A549 (cell line): ENCODE data around the gene CFAP92.

ENCODE experiments used
- CHD2 ChIP-seq: fragments of 150-350 bp; IDR thresholded peaks from 2 replicates; pipeline ENCODE4 v1.6.1; 2014; ENCODE audit warnings: low read length; ENCODE audit not compliant: partially characterized antibody
- POLR2A ChIP-seq: IDR thresholded peaks from 2 replicates; pipeline ENCODE4 v1.6.1; 2012; ENCODE audit warnings: mild to moderate bottlenecking, low read length
- SREBF2 ChIP-seq: fragments of 450-650 bp; IDR thresholded peaks from 2 replicates; pipeline ENCODE4 v1.6.1; 2014; ENCODE audit warnings: mild to moderate bottlenecking, moderate library complexity
- ZNF302 ChIP-seq: fragments of 250-450 bp; sonication (Bioruptor Pico); IDR thresholded peaks from 2 replicates; pipeline ENCODE4 v1.9.0; 2021; ENCODE audit warnings: inconsistent platforms, mild to moderate bottlenecking, moderate library complexity

- TF ChIP-seq POLR2A (no peak), SREBF2 (no peak), ZNF302 (no peak), CHD2 (no peak)
These were observed 23.6 kb upstream of the CFAP92 start for GRCh38 chr3:129017484-129017899.
